Keratinocyte (primary cell): ENCODE measurements around the gene MATN4.

Source experiments
- EZH2 ChIP-seq: IDR thresholded peaks from one replicate; pipeline ENCODE4 v1.6.1; 2012; ENCODE audit warnings: inconsistent platforms, mild to moderate bottlenecking, low read length, moderate library complexity
- TF ChIP-seq, protein P1 (sequence below), 3 experiments: IDR thresholded peaks in 1 of 3; conservative IDR thresholded peaks in 1 of 3; optimal IDR thresholded peaks in 1 of 3; 2 replicates in 2 of 3; 3 replicates in 1 of 3; pipeline versions ENCODE3 to v1.5.1; 2011; ENCODE audit warnings: low read length in 3 of 3, mild to moderate bottlenecking in 3 of 3, moderate library complexity in 2 of 3, control low read depth in 1 of 3, inconsistent platforms in 1 of 3; ENCODE audit not compliant: insufficient read depth in 2 of 3; ENCODE audit errors: extremely low read depth in 1 of 3

DNA sequence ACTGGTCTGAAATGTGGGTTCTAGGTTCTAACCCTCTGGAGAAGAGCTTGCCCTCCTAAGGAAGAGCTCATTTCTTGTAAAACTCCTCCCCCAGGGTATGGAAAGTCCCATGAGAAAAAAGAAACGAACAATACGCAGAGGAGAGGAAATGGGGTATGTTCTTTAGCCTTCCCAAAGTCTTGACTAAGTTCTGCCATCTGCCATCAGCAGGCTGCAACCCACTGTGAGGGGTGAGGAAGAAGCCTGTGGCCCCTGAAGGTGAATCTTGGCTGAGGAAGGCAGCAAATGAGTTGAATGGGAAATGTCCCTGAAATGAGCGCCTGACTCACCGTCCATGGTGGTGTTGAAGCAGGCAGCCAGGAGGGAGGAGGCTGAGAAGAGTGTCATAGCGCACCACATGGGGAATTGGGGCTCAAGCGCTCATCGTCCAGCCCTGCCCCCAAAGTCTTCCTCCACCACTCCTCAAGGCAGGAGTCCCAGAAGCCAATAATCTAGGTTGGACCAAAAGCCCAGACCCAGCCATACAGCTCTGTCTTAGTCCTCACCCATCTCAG is 10.4 kb upstream of the MATN4 start:
- no peak for TF ChIP-seq EZH2
- TF ChIP-seq, protein P1, sequence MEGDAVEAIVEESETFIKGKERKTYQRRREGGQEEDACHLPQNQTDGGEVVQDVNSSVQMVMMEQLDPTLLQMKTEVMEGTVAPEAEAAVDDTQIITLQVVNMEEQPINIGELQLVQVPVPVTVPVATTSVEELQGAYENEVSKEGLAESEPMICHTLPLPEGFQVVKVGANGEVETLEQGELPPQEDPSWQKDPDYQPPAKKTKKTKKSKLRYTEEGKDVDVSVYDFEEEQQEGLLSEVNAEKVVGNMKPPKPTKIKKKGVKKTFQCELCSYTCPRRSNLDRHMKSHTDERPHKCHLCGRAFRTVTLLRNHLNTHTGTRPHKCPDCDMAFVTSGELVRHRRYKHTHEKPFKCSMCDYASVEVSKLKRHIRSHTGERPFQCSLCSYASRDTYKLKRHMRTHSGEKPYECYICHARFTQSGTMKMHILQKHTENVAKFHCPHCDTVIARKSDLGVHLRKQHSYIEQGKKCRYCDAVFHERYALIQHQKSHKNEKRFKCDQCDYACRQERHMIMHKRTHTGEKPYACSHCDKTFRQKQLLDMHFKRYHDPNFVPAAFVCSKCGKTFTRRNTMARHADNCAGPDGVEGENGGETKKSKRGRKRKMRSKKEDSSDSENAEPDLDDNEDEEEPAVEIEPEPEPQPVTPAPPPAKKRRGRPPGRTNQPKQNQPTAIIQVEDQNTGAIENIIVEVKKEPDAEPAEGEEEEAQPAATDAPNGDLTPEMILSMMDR (optimal IDR thresholded peaks at IDR 0.05 in 1 of 3, IDR thresholded peaks at IDR 0.05 in 1 of 3, conservative IDR thresholded peaks at IDR 0.05 in 1 of 3; ENCODE audit: extremely low read depth in 1 of 3, insufficient read depth in 2 of 3, low read length in 3 of 3) = no peak
